Esophagus mucosa (tissue), 1 donor: ENCODE measurements around the gene ZZZ3. TPM values are rescaled to one million over a fixed set of nuclear protein-coding genes. Genes with fewer than 3 reads are reported as not detected.
A peak's percentile ranks its signal among the peaks of the same experiment; 100 is the strongest.
"Not testable (repeated sequence)": the region's sequence is repeated elsewhere in the genome, so short reads cannot be mapped to it uniquely, and the experiment has no call there.

Source experiments
- ATAC-seq: fragments of 200-7000 bp; cut with Tn5 transposase; one replicate; pipeline ENCODE4 v1.9.1; 2020
- total RNA-seq: library from RNA; stranded (reverse); gene quantifications from one replicate; pipeline ENCODE4 v1.2.4, GENCODE V29; 2023
- donor health status: DM: yes; HTN: yes; CAD: no.

Gene ZZZ3
- total RNA-seq = 24.9 TPM

GRCh38 chr1:77682460-77683159 lies at the start of gene ZZZ3:
ZZZ3 (minus strand) TSS chr1:77682658; CDS start chr1:77633354, 49,304 bp downstream.
- peak; percentile 89 for ATAC-seq

- no peak for ATAC-seq
Measured at GRCh38 chr1:77732090-77732489, 49.6 kb upstream of the ZZZ3 start.

GRCh38 chr1:77725706-77726105 lies 43.2 kb upstream of the ZZZ3 start:
- ATAC-seq = no peak

GRCh38 chr1:77718181-77718580 lies 35.7 kb upstream of the ZZZ3 start:
- no peak for ATAC-seq

GRCh38 chr1:77716065-77716464 lies 33.6 kb upstream of the ZZZ3 start:
- ATAC-seq = no peak

GRCh38 chr1:77709727-77710126 lies 27.3 kb upstream of the ZZZ3 start:
- no peak for ATAC-seq

GRCh38 chr1:77706321-77706720 lies 23.9 kb upstream of the ZZZ3 start:
- no peak for ATAC-seq

GRCh38 chr1:77704736-77705135 lies 22.3 kb upstream of the ZZZ3 start:
- ATAC-seq = no peak

GRCh38 chr1:77699673-77700072 lies 17.2 kb upstream of the ZZZ3 start:
- not testable (repeated sequence) for ATAC-seq

GRCh38 chr1:77697441-77697840 lies 15.0 kb upstream of the ZZZ3 start:
- ATAC-seq = no peak

GRCh38 chr1:77688939-77689338 lies 6.5 kb upstream of the ZZZ3 start:
- no peak for ATAC-seq

GRCh38 chr1:77687519-77687906 lies 5.1 kb upstream of the ZZZ3 start:
- no peak for ATAC-seq

GRCh38 chr1:77686796-77687518 lies 4.5 kb upstream of the ZZZ3 start:
- ATAC-seq = no peak

- ATAC-seq = peak; percentile 92
Measured at GRCh38 chr1:77683160-77684148, 996 bp upstream of the ZZZ3 start.

GRCh38 chr1:77680173-77680572 lies 2.3 kb downstream of the ZZZ3 start:
- ATAC-seq = no peak

GRCh38 chr1:77678660-77679610 lies 3.5 kb downstream of the ZZZ3 start:
- no peak for ATAC-seq

- ATAC-seq = not testable (repeated sequence)
Measured at GRCh38 chr1:77674807-77675206, 7.7 kb downstream of the ZZZ3 start.

GRCh38 chr1:77673716-77674355 lies 8.6 kb downstream of the ZZZ3 start:
- ATAC-seq = no peak

- no peak for ATAC-seq
Measured at GRCh38 chr1:77673030-77673429, 9.4 kb downstream of the ZZZ3 start.

GRCh38 chr1:77672374-77672773 lies 10.1 kb downstream of the ZZZ3 start:
- no peak for ATAC-seq

- no peak for ATAC-seq
Measured at GRCh38 chr1:77671836-77672235, 10.6 kb downstream of the ZZZ3 start.
